CD4-positive, CD25-positive, alpha-beta regulatory T cell (primary cell): Measurements from ENCODE around the gene ARHGEF16. TPM values are rescaled to one million over a fixed set of nuclear protein-coding genes. Genes with fewer than 3 reads are reported as not detected.
A peak's percentile ranks its signal among the peaks of the same experiment; 100 is the strongest.

Source experiments
- ATAC-seq, 2 donors: fragments of 150-1000 bp; cut with Tn5 transposase; one replicate each; pipeline ENCODE4 v1.10.0; 2021; ENCODE audit warnings: low read depth in 2 of 2, moderate number of reproducible peaks in 2 of 2, moderate library complexity in 1 of 2
- DNase-seq, 3 donors: peaks; one replicate each; pipeline versions ENCODE4 v3.0.0 to v3.0.0-alpha.2; 2012 to 2022; ENCODE audit warnings: mixed read lengths in 1 of 3
- H3K27ac ChIP-seq: one replicate; pipeline ENCODE4 v1.7.0; 2013; ENCODE audit warnings: mild to moderate bottlenecking, low read length; ENCODE audit not compliant: insufficient read depth, poor library complexity, severe bottlenecking
- H3K27me3 ChIP-seq: one replicate; pipeline ENCODE4 v1.7.0; 2013; ENCODE audit warnings: low read length; ENCODE audit not compliant: control insufficient read depth, insufficient read depth
- H3K36me3 ChIP-seq: one replicate; pipeline ENCODE4 v1.7.0; 2013; ENCODE audit warnings: mild to moderate bottlenecking, low read length, moderate library complexity; ENCODE audit not compliant: control insufficient read depth, insufficient read depth
- H3K4me1 ChIP-seq: 2 replicates; pipeline ENCODE4 v1.7.0; 2013; ENCODE audit warnings: mild to moderate bottlenecking, low read length; ENCODE audit not compliant: insufficient read depth, control insufficient read depth, poor library complexity, severe bottlenecking
- H3K4me3 ChIP-seq: one replicate; pipeline ENCODE4 v1.7.0; 2013; ENCODE audit warnings: low read depth, mild to moderate bottlenecking, low read length, moderate library complexity
- H3K9me3 ChIP-seq, 2 experiments: 1 replicate in 1 of 2; 2 replicates in 1 of 2; pipeline ENCODE4 v1.7.0; 2013; ENCODE audit warnings: low read length in 2 of 2, mild to moderate bottlenecking in 1 of 2, moderate library complexity in 1 of 2; ENCODE audit not compliant: control insufficient read depth in 2 of 2
- H3K27ac Mint-ChIP-seq, 3 donors: one replicate each; pipeline ENCODE4 v1.8.0; 2020 to 2022; ENCODE audit warnings: mild to moderate bottlenecking in 3 of 3, mixed read lengths in 3 of 3, moderate library complexity in 2 of 3
- H3K27me3 Mint-ChIP-seq: one replicate; pipeline ENCODE4 v1.8.0; 2022; ENCODE audit warnings: mild to moderate bottlenecking, mixed read lengths
- H3K36me3 Mint-ChIP-seq: one replicate; pipeline ENCODE4 v1.8.0; 2020; ENCODE audit warnings: mixed read lengths
- H3K4me1 Mint-ChIP-seq, 4 donors: one replicate each; pipeline ENCODE4 v1.8.0; 2020 to 2022; ENCODE audit warnings: mixed read lengths in 4 of 4, mild to moderate bottlenecking in 1 of 4
- H3K4me3 Mint-ChIP-seq, 4 donors: one replicate each; pipeline ENCODE4 v1.8.0; 2020 to 2022; ENCODE audit warnings: mild to moderate bottlenecking in 4 of 4, mixed read lengths in 4 of 4, moderate library complexity in 3 of 4
- H3K9me3 Mint-ChIP-seq, 7 donors: one replicate each; pipeline ENCODE4 v1.8.0; 2020 to 2022; ENCODE audit warnings: mixed read lengths in 7 of 7, mild to moderate bottlenecking in 3 of 7, moderate library complexity in 2 of 7
- polyA plus RNA-seq, 4 donors: library from polyadenylated mRNA; unstranded; fragments of 300-500 nt; fragmentation: Illumina TruSeq; gene quantifications; one replicate each; pipeline ENCODE4 v1.2.3, GENCODE V29; 2021
- total RNA-seq: library from RNA; stranded (reverse); gene quantifications from one replicate; pipeline ENCODE4 v1.2.3, GENCODE V29; 2022

Gene ARHGEF16
- total and polyA plus RNA-seq, 5 donors from 2014 or later: not detected

- no peaks in the 10 kb centered on the region for H3K36me3 Mint-ChIP-seq
Observed at GRCh38 chr1:3522564-3523265, 68.2 kb downstream of the ARHGEF16 start.

GRCh38 chr1:3523980-3524379, 69.5 kb downstream of the ARHGEF16 start:
- Histone ChIP-seq H3K36me3 (no peaks in the 10 kb centered on the region), H3K27ac (no peak overlapping the region), H3K27me3 (no peaks in the 10 kb centered on the region), H3K9me3 (no peaks in the 10 kb centered on the region), H3K4me1 (no peaks in the 10 kb centered on the region), H3K4me3 (no peak overlapping the region)
- peaks cover 0 to 25% (median 6%) of the 10 kb centered on the region in 4 donors for H3K4me1 Mint-ChIP-seq
- H3K9me3 Mint-ChIP-seq: no peaks in the 10 kb centered on the region
- H3K27ac Mint-ChIP-seq: no peak overlapping the region
- no peak overlapping the region for H3K4me3 Mint-ChIP-seq
- no peak for DNase-seq
- no peaks in the 10 kb centered on the region for H3K36me3 Mint-ChIP-seq
- no peaks in the 10 kb centered on the region for H3K27me3 Mint-ChIP-seq
- no peak for ATAC-seq

More at GRCh38 chr1:3522564-3523265, 68.2 kb downstream of the ARHGEF16 start:
- Mint-ChIP-seq H3K4me1 (peaks cover 0 to 16% (median 4%) of the 10 kb centered on the region in 4 donors), H3K27me3 (no peaks in the 10 kb centered on the region), H3K4me3 (no peak overlapping the region), H3K9me3 (no peaks in the 10 kb centered on the region), H3K27ac (no peak overlapping the region)
- H3K36me3 ChIP-seq: no peaks in the 10 kb centered on the region
- no peaks in the 10 kb centered on the region for H3K27me3 ChIP-seq
- no peaks in the 10 kb centered on the region for H3K9me3 ChIP-seq
- DNase-seq: no peak
- no peaks in the 10 kb centered on the region for H3K4me1 ChIP-seq
- no peak overlapping the region for H3K4me3 ChIP-seq
- H3K27ac ChIP-seq: no peak overlapping the region
- ATAC-seq: no peak

- ATAC-seq (no peak), DNase-seq (no peak)
- no peak overlapping the region for H3K27ac Mint-ChIP-seq
- Histone ChIP-seq H3K4me3 (no peak overlapping the region), H3K36me3 (no peaks in the 10 kb centered on the region), H3K9me3 (no peaks in the 10 kb centered on the region), H3K27ac (no peak overlapping the region), H3K27me3 (no peaks in the 10 kb centered on the region), H3K4me1 (peaks cover 7% of the 10 kb centered on the region)
- H3K4me1 Mint-ChIP-seq: peaks cover 0 to 32% (median 7%) of the 10 kb centered on the region in 4 donors
- H3K4me3 Mint-ChIP-seq: no peak overlapping the region
- H3K27me3 Mint-ChIP-seq: no peaks in the 10 kb centered on the region
- no peaks in the 10 kb centered on the region for H3K36me3 Mint-ChIP-seq
- no peaks in the 10 kb centered on the region for H3K9me3 Mint-ChIP-seq
Observed at GRCh38 chr1:3524556-3525203, 70.2 kb downstream of the ARHGEF16 start.

- no peaks in the 10 kb centered on the region for H3K9me3 Mint-ChIP-seq
- peaks cover 15% of the 10 kb centered on the region for H3K4me1 ChIP-seq
- H3K27ac Mint-ChIP-seq: no peak overlapping the region
- H3K36me3 ChIP-seq: no peaks in the 10 kb centered on the region
- H3K4me3 ChIP-seq: no peak overlapping the region
- H3K27me3 Mint-ChIP-seq: no peaks in the 10 kb centered on the region
- H3K36me3 Mint-ChIP-seq: no peaks in the 10 kb centered on the region
- peak overlapping the region in 2 of 4 donors; percentile 11 to 61 for H3K4me3 Mint-ChIP-seq
- DNase-seq: no peak
- ATAC-seq: no peak
- H3K9me3 ChIP-seq: no peaks in the 10 kb centered on the region
- peaks cover 0 to 40% (median 7%) of the 10 kb centered on the region in 4 donors for H3K4me1 Mint-ChIP-seq
- H3K27ac ChIP-seq: no peak overlapping the region
- H3K27me3 ChIP-seq: no peaks in the 10 kb centered on the region
Observed at GRCh38 chr1:3525551-3526482, 71.4 kb downstream of the ARHGEF16 start.

GRCh38 chr1:3527774-3528173, 73.3 kb downstream of the ARHGEF16 start:
- Histone ChIP-seq H3K36me3 (no peaks in the 10 kb centered on the region), H3K27ac (no peak overlapping the region), H3K4me3 (no peak overlapping the region), H3K4me1 (peaks cover 15% of the 10 kb centered on the region), H3K9me3 (no peaks in the 10 kb centered on the region), H3K27me3 (no peaks in the 10 kb centered on the region)
- DNase-seq: no peak
- Mint-ChIP-seq H3K4me1 (peaks cover 0 to 45% (median 8%) of the 10 kb centered on the region in 4 donors), H3K27me3 (no peaks in the 10 kb centered on the region), H3K4me3 (peak overlapping the region in 1 of 4 donors; percentile 33), H3K27ac (peak overlapping the region in 1 of 3 donors; percentile 58), H3K36me3 (no peaks in the 10 kb centered on the region), H3K9me3 (no peaks in the 10 kb centered on the region)
- ATAC-seq: no peak

GRCh38 chr1:3529099-3529729, 74.7 kb downstream of the ARHGEF16 start:
- no peak overlapping the region for H3K27ac ChIP-seq
- no peak for ATAC-seq
- Mint-ChIP-seq H3K4me1 (peaks cover 0 to 45% (median 8%) of the 10 kb centered on the region in 4 donors), H3K27ac (no peak overlapping the region), H3K4me3 (peak overlapping the region; percentile 85 to 93 (median 90)), H3K27me3 (no peaks in the 10 kb centered on the region), H3K9me3 (no peaks in the 10 kb centered on the region), H3K36me3 (no peaks in the 10 kb centered on the region)
- H3K36me3 ChIP-seq: no peaks in the 10 kb centered on the region
- no peaks in the 10 kb centered on the region for H3K27me3 ChIP-seq
- no peak overlapping the region for H3K4me3 ChIP-seq
- H3K9me3 ChIP-seq: no peaks in the 10 kb centered on the region
- H3K4me1 ChIP-seq: peaks cover 15% of the 10 kb centered on the region
- DNase-seq: no peak
